DOHH2 (cell line): ENCODE measurements around the gene SF1.

Source experiments
- CTCF ChIP-seq: fragments of 200-600 bp; sonication (generic); IDR thresholded peaks from one replicate; pipeline ENCODE4 v1.5.1; 2014; ENCODE audit warnings: antibody characterized with exemption, mild to moderate bottlenecking, low read depth, low read length; ENCODE audit not compliant: poor library complexity, severe bottlenecking
- EZH2phosphoT487 ChIP-seq: fragments of 200-600 bp; sonication (generic); IDR thresholded peaks from 2 replicates; pipeline ENCODE4 v1.6.1; 2017; ENCODE audit warnings: borderline replicate concordance, mild to moderate bottlenecking, antibody characterized with exemption, low read length, moderate library complexity, mixed read lengths

GRCh38 chr11:64721359-64721699, 57.0 kb downstream of the SF1 start:
- TF ChIP-seq CTCF (no peak), EZH2phosphoT487 (no peak)
